GM10248 (cell line): ENCODE data around the gene VAV1.
A peak's percentile ranks its signal among the peaks of the same experiment; 100 is the strongest.
"Not testable (repeated sequence)": the region's sequence is repeated elsewhere in the genome, so short reads cannot be mapped to it uniquely, and the experiment has no call there.

Experiments used
- CTCF ChIA-PET: fragments of 300-600 bp; sonication (Branson Sonifier 250); formaldehyde crosslinking; extraction: SDS; loops from one replicate; lab custom pipeline; 2021; ENCODE audit warnings: antibody characterized with exemption; lab: Yijun Ruan, JAX
- POLR2A ChIA-PET: fragments of 350-650 bp; sonication (Branson Sonifier 250); formaldehyde crosslinking; extraction: SDS; loops from one replicate; lab custom pipeline; 2020; ENCODE audit warnings: antibody characterized with exemption; lab: Yijun Ruan, JAX
- DNase-seq: peaks from one replicate; pipeline ENCODE4 v3.0.0; 2012; ENCODE audit errors: extremely low spot score
- TF ChIP-seq, protein P1 (sequence below): IDR thresholded peaks from 2 replicates; pipeline ENCODE4 v1.5.1; 2012; ENCODE audit warnings: mild to moderate bottlenecking, low read depth; ENCODE audit errors: extremely low read depth, missing control alignments, control extremely low read depth

Gene VAV1

GRCh38 chr19:6828306-6828697, 55.8 kb downstream of the VAV1 start:
- ChIA-PET CTCF (interaction anchor here (1.6 kb wide), 1 partner anchor 15 kb away, joined by 7 read pairs; no protein-coding TSS in a partner anchor), POLR2A (no interaction called here)
- no peak for DNase-seq
- TF ChIP-seq, protein P1, sequence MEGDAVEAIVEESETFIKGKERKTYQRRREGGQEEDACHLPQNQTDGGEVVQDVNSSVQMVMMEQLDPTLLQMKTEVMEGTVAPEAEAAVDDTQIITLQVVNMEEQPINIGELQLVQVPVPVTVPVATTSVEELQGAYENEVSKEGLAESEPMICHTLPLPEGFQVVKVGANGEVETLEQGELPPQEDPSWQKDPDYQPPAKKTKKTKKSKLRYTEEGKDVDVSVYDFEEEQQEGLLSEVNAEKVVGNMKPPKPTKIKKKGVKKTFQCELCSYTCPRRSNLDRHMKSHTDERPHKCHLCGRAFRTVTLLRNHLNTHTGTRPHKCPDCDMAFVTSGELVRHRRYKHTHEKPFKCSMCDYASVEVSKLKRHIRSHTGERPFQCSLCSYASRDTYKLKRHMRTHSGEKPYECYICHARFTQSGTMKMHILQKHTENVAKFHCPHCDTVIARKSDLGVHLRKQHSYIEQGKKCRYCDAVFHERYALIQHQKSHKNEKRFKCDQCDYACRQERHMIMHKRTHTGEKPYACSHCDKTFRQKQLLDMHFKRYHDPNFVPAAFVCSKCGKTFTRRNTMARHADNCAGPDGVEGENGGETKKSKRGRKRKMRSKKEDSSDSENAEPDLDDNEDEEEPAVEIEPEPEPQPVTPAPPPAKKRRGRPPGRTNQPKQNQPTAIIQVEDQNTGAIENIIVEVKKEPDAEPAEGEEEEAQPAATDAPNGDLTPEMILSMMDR: no peak

DNA sequence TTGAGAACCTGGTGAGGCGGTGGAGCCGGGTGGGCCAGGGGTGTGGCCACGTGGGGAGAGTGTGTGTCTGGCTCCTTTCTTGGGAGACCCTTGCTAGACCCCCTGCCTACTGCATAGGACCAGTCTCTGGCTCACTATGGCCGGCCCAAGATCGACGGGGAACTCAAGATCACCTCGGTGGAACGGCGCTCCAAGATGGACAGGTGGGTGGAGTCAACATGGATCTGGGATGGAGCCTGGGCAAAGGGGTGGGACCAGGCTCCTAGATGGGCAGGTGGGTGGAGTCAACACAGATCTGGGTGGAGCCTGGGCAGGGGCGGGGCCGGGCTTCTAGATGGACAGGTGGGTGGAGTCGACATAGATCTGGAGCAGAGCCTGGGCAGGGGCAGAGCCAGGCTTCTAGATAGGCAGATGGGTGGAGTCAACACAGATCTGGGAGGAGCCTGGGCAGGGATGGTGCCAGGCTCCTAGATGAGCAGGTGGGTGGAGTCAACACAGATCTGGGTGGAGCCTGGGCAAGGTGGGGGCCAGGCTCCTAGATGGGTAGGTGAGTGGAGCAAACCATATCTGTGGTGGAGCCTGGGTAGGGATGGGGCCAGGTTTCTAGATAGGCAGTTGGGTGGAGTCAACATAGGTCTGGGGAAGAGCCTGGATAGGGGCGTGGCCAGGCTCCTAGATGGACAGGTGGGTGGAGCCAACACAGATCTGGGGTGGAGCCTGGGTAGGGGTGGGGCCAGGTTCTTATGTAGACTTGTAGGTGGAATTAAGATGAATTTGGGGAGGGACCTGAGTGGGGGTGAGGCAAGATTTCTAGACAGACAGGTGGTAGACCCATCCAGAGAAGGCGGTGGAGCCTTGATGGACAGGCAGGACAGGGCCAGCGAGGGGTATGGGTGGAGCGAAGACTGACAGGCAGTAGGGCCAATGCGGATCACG, 56.5 kb downstream of the VAV1 start:
- DNase-seq: peak; percentile 58
- POLR2A ChIA-PET: no interaction called here
- TF ChIP-seq, protein P1: no peak
- CTCF ChIA-PET: interaction anchor here (1.4 kb wide), 1 partner anchor 13 kb away, joined by 3 read pairs; no protein-coding TSS in a partner anchor

DNA sequence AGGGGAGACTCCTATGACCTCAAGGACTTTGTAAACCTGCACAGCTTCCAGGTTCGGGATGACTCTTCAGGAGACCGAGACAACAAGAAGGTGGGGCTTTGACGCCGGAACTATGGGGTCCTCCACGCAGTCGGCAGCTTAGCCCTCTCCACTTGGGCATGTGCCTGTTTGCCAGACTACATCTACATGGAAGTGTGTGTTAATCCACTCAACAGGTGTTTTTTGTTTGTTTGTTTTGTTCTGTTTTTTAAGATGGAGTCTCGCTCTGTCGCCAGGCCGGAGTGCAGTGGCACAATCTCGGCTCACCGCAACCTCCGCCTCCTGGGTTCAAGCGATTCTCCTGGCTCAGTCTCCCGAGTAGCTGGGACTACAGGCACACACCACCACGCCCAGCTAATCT, 57.3 kb downstream of the VAV1 start:
- POLR2A ChIA-PET, DNase-seq: not testable (repeated sequence)
- CTCF ChIA-PET: interaction anchor here (1.4 kb wide), 1 partner anchor 14 kb away, joined by 3 read pairs; no protein-coding TSS in a partner anchor

- not testable (repeated sequence) for DNase-seq
- ChIA-PET POLR2A (interaction anchor here (0.6 kb wide), 1 partner anchor 91 kb away, joined by 4 read pairs; no protein-coding TSS in a partner anchor), CTCF (interaction anchor here (1.0 to 1.3 kb wide), 3 partner anchors 8 to 33 kb away, joined by 3 to 4 read pairs (median 3); no protein-coding TSS in a partner anchor)
These were observed 58.6 kb downstream of the VAV1 start for GRCh38 chr19:6831084-6831483.

GRCh38 chr19:6832412-6832811, 59.9 kb downstream of the VAV1 start:
- TF ChIP-seq, protein P1: no peak
- ChIA-PET CTCF (no interaction called here), POLR2A (no interaction called here)
- DNase-seq: no peak

DNA sequence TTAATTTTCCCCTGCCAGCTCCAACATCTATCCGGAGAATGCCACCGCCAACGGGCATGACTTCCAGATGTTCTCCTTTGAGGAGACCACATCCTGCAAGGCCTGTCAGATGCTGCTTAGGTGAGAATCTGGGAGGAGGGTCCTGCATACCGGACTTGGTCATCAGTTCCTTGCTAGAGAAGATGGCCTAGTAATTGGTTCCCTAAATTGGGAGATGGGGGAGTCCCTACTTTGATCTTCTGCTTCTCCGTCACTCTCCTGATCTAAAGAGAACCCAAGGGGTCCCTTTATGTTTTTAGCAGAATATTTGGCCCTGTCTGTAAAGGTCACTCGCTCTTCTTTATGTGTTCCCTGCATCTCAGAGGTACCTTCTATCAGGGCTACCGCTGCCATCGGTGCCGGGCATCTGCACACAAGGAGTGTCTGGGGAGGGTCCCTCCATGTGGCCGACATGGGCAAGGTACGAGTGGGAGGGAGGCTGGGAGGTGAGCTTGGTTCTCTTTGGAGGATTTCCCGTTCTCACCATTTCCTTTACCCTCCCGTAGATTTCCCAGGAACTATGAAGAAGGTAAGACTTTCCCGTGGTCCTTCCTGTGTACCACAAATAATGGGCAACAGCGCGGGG, 60.8 kb downstream of the VAV1 start:
- no peak for DNase-seq
- ChIA-PET POLR2A (interaction anchor here (0.7 kb wide), 1 partner anchor 295 kb away, joined by 3 read pairs; no protein-coding TSS in a partner anchor), CTCF (interaction anchor here (1.0 to 1.4 kb wide), 2 partner anchors 20 to 31 kb away, joined by 4 read pairs; no protein-coding TSS in a partner anchor)
- TF ChIP-seq, protein P1: no peak

DNA sequence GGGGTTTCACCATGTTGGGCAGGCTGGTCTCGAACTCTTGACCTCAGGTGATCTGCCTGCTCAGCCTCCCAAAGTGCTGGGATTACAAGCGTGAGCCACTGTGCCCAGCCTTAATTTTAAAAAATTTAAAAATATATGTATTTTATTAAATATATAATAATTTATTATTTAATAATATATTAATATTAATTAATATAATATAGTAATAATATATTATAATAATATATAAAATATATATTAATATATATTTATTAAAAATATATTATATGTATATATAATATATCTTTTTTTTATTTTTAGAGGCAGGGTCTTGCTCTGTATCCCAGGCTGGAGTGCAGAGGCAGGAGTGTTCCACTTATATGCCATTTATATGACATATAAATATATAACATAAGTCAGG, 61.9 kb downstream of the VAV1 start:
- TF ChIP-seq, protein P1: no peak
- ChIA-PET POLR2A (no interaction called here), CTCF (interaction anchor here (1.0 to 1.4 kb wide), 2 partner anchors 21 to 29 kb away, joined by 4 read pairs; no protein-coding TSS in a partner anchor)
- DNase-seq: no peak
